Measurements from ENCODE around the gene TOGARAM1. TPM values are rescaled to one million over a fixed set of nuclear protein-coding genes. Genes with fewer than 3 reads are reported as not detected.
A peak's percentile ranks its signal among the peaks of the same experiment; 100 is the strongest.

The TOGARAM1 gene
- polyA plus RNA-seq, 4 donors, result 27.6 to 40.1 (median 37.4) TPM

GRCh38 chr14:44961151-44961553 is 838 bp upstream of the TOGARAM1 start:
- DNase-seq (ENCODE audit: low read depth in 4 of 4, low spot score in 2 of 4), result peak; percentile 44 to 75 (median 62)

GRCh38 chr14:44962334-44963043 is 499 bp downstream of the TOGARAM1 start:
- DNase-seq (ENCODE audit: low read depth in 4 of 4, low spot score in 2 of 4), result peak in 1 of 4 donors; percentile 34

GRCh38 chr14:44963044-44963528 is 1.1 kb downstream of the TOGARAM1 start:
- DNase-seq (ENCODE audit: low read depth in 4 of 4, low spot score in 2 of 4), result no peak

GRCh38 chr14:44963775-44964380 is 1.9 kb downstream of the TOGARAM1 start:
- no peak for DNase-seq (ENCODE audit: low read depth in 4 of 4, low spot score in 2 of 4)

- no peak for DNase-seq (ENCODE audit: low read depth in 4 of 4, low spot score in 2 of 4)
Measured at GRCh38 chr14:44966601-44967336, 4.8 kb downstream of the TOGARAM1 start.

- DNase-seq (ENCODE audit: low read depth in 4 of 4, low spot score in 2 of 4), result no peak
Measured at GRCh38 chr14:44968714-44969113, 6.7 kb downstream of the TOGARAM1 start.

- DNase-seq (ENCODE audit: low read depth in 4 of 4, low spot score in 2 of 4), result no peak
Measured at GRCh38 chr14:44970907-44971306, 8.9 kb downstream of the TOGARAM1 start.

- no peak for DNase-seq (ENCODE audit: low read depth in 4 of 4, low spot score in 2 of 4)
Measured at GRCh38 chr14:44971459-44971858, 9.5 kb downstream of the TOGARAM1 start.

- no peak for DNase-seq (ENCODE audit: low read depth in 4 of 4, low spot score in 2 of 4)
Measured at GRCh38 chr14:44979273-44979672, 17.3 kb downstream of the TOGARAM1 start.

GRCh38 chr14:44979740-44980356 is 17.9 kb downstream of the TOGARAM1 start:
- no peak for DNase-seq (ENCODE audit: low read depth in 4 of 4, low spot score in 2 of 4)

- DNase-seq (ENCODE audit: low read depth in 4 of 4, low spot score in 2 of 4), result no peak
Measured at GRCh38 chr14:44981198-44981597, 19.2 kb downstream of the TOGARAM1 start.

- DNase-seq (ENCODE audit: low read depth in 4 of 4, low spot score in 2 of 4), result no peak
Measured at GRCh38 chr14:44982594-44982993, 20.6 kb downstream of the TOGARAM1 start.

- DNase-seq (ENCODE audit: low read depth in 4 of 4, low spot score in 2 of 4), result no peak
Measured at GRCh38 chr14:44988694-44989093, 26.7 kb downstream of the TOGARAM1 start.

GRCh38 chr14:44989497-44990440 is 27.8 kb downstream of the TOGARAM1 start:
- DNase-seq (ENCODE audit: low read depth in 4 of 4, low spot score in 2 of 4), result no peak

GRCh38 chr14:44990533-44990932 is 28.5 kb downstream of the TOGARAM1 start:
- no peak for DNase-seq (ENCODE audit: low read depth in 4 of 4, low spot score in 2 of 4)

- DNase-seq (ENCODE audit: low read depth in 4 of 4, low spot score in 2 of 4), result no peak
Measured at GRCh38 chr14:44995196-44995595, 33.2 kb downstream of the TOGARAM1 start.

- DNase-seq (ENCODE audit: low read depth in 4 of 4, low spot score in 2 of 4), result no peak
Measured at GRCh38 chr14:44995770-44996294, 33.8 kb downstream of the TOGARAM1 start.

GRCh38 chr14:45003924-45004323 is 41.9 kb downstream of the TOGARAM1 start:
- DNase-seq (ENCODE audit: low read depth in 4 of 4, low spot score in 2 of 4), result no peak

GRCh38 chr14:45015133-45015532 is 53.1 kb downstream of the TOGARAM1 start:
- DNase-seq (ENCODE audit: low read depth in 4 of 4, low spot score in 2 of 4), result no peak
